Measurements from ENCODE around the gene OSBPL6. TPM values are rescaled to one million over a fixed set of nuclear protein-coding genes. Genes with fewer than 3 reads are reported as not detected.

The OSBPL6 gene
- total and polyA plus RNA-seq, 9 of the 15 experiments (the other 6 are each of a cell fraction or from before 2014, with no cell fraction given), result 3.4 to 12.7 (median 9.3) TPM

GRCh38 chr2:178241844-178242551 is 47.7 kb downstream of the OSBPL6 start (continued):
- TF ChIP-seq NFE2L1 (tag; IDR thresholded peaks at IDR 0.05; ENCODE audit: borderline replicate concordance, low read depth) (no peak), RBM25 (IDR thresholded peaks at IDR 0.05; ENCODE audit: low read depth, low read length, severe bottlenecking) (no peak), ZBTB26 (CRISPR knock-in tag; IDR thresholded peaks at IDR 0.05) (0 out of 2 replicates have a peak, but pooled peaks have one; percentile 65), ZNF445 (CRISPR knock-in tag; IDR thresholded peaks at IDR 0.05; ENCODE audit: low read depth) (no peak), TRIM25 (IDR thresholded peaks at IDR 0.05; ENCODE audit: borderline replicate concordance) (no peak), CTCFL (IDR thresholded peaks at IDR 0.05; ENCODE audit: borderline replicate concordance, insufficient read depth, low read depth, low read length, poor library complexity, severe bottlenecking) (no peak), GATA2 (CRISPR knock-in tag; IDR thresholded peaks at IDR 0.05) (no peak), GABPB1 (CRISPR knock-in tag; IDR thresholded peaks at IDR 0.05) (no peak), RNF2 (IDR thresholded peaks at IDR 0.05) (no peak), MCM3 (IDR thresholded peaks at IDR 0.05) (no peak), RERE (CRISPR knock-in tag; IDR thresholded peaks at IDR 0.05; ENCODE audit: borderline replicate concordance) (no peak), BRD9 (IDR thresholded peaks at IDR 0.05; ENCODE audit: low read depth, partially characterized antibody) (no peak), PTTG1 (tag; IDR thresholded peaks at IDR 0.05; ENCODE audit: low read depth) (no peak), E2F4 (CRISPR knock-in tag; IDR thresholded peaks at IDR 0.05; ENCODE audit: low read depth) (no peak), TAF7 (tag; IDR thresholded peaks at IDR 0.05) (no peak), STAT5A (IDR thresholded peaks at IDR 0.05; ENCODE audit: borderline replicate concordance, low read length) (no peak)
